LoVo (cell line): Measurements from ENCODE around the gene KCNH2.

Experiments used
- DNase-seq: peaks from one replicate; pipeline ENCODE4 v3.0.0-alpha.2; 2016; ENCODE audit warnings: low spot score

Gene KCNH2

GRCh38 chr7:150958597-150958996 lies 19.5 kb downstream of the KCNH2 start:
- DNase-seq, result no peak

- no peak for DNase-seq
Observed at GRCh38 chr7:150958062-150958552, 20.0 kb downstream of the KCNH2 start.

- no peak for DNase-seq
Observed at GRCh38 chr7:150957133-150958020, 20.7 kb downstream of the KCNH2 start.

GRCh38 chr7:150956395-150957132 lies 21.6 kb downstream of the KCNH2 start:
- no peak for DNase-seq

- DNase-seq, result no peak
Observed at GRCh38 chr7:150955519-150956394, 22.4 kb downstream of the KCNH2 start.

- DNase-seq, result no peak
Observed at GRCh38 chr7:150954986-150955518, 23.1 kb downstream of the KCNH2 start.

- DNase-seq, result no peak
Observed at GRCh38 chr7:150954201-150954985, 23.7 kb downstream of the KCNH2 start.

- no peak for DNase-seq
Observed at GRCh38 chr7:150953061-150953997, 24.8 kb downstream of the KCNH2 start.

- DNase-seq, result no peak
Observed at GRCh38 chr7:150952331-150953050, 25.6 kb downstream of the KCNH2 start.

GRCh38 chr7:150951521-150951920 lies 26.6 kb downstream of the KCNH2 start:
- no peak for DNase-seq

- no peak for DNase-seq
Observed at GRCh38 chr7:150951181-150951520, 27.0 kb downstream of the KCNH2 start.

- DNase-seq, result no peak
Observed at GRCh38 chr7:150950496-150951180, 27.5 kb downstream of the KCNH2 start.

- DNase-seq, result no peak
Observed at GRCh38 chr7:150949971-150950491, 28.1 kb downstream of the KCNH2 start.

GRCh38 chr7:150949564-150949963 lies 28.6 kb downstream of the KCNH2 start:
- DNase-seq, result no peak

GRCh38 chr7:150948791-150949251 lies 29.3 kb downstream of the KCNH2 start:
- no peak for DNase-seq

GRCh38 chr7:150947761-150948651 lies 30.1 kb downstream of the KCNH2 start:
- no peak for DNase-seq

- DNase-seq, result no peak
Observed at GRCh38 chr7:150947241-150947745, 30.8 kb downstream of the KCNH2 start.
